ENCODE data around the gene TMED5.
"Not testable (repeated sequence)": the region's sequence is repeated elsewhere in the genome, so short reads cannot be mapped to it uniquely, and the experiment has no call there.

TMED5 gene

GRCh38 chr1:93179886-93180722, at the start of gene TMED5:
TMED5 (minus strand) TSS chr1:93180413; CDS start chr1:93180242, 171 bp downstream.
- DNase-seq (ENCODE audit: low read depth, low spot score) = peak; percentile 91
- no peaks in the 10 kb centered on the region for H3K9me3 ChIP-seq (ENCODE audit: control insufficient read depth, insufficient read depth, low read length)
- no CpG with 5 or more reads among the region's 78 CpGs for WGBS (ENCODE audit: insufficient coverage, insufficient read length)
- H3K27me3 ChIP-seq (ENCODE audit: control insufficient read depth, insufficient read depth, low read length) = no peaks in the 10 kb centered on the region
- peak within 1 kb of the TSS; percentile 90 for H3K4me3 ChIP-seq (ENCODE audit: low read length)
- no peaks in the 10 kb centered on the region for H3K36me3 ChIP-seq (ENCODE audit: control insufficient read depth, insufficient read depth, low read length)
- no peaks in the 10 kb centered on the region for H3K4me1 ChIP-seq (ENCODE audit: control insufficient read depth, insufficient read depth, low read length)
- no peak within 1 kb of the TSS for H3K27ac ChIP-seq (ENCODE audit: low read length)

- no peaks in the 10 kb centered on the region; the same call in 1 of the 2 replicates for H3K36me3 ChIP-seq (ENCODE audit: control insufficient read depth, insufficient read depth, low read length)
- DNase-seq (ENCODE audit: low read depth, low spot score) = no peak
- H3K27me3 ChIP-seq (ENCODE audit: control insufficient read depth, insufficient read depth, low read length) = no peaks in the 10 kb centered on the region
- H3K9me3 ChIP-seq (ENCODE audit: control insufficient read depth, insufficient read depth, low read length) = no peaks in the 10 kb centered on the region
- H3K4me1 ChIP-seq (ENCODE audit: control insufficient read depth, insufficient read depth, low read length) = no peaks in the 10 kb centered on the region
- H3K4me3 ChIP-seq (ENCODE audit: low read length) = no peak overlapping the region
- H3K27ac ChIP-seq (ENCODE audit: low read length) = no peak overlapping the region
- WGBS (ENCODE audit: insufficient coverage, insufficient read length) = no CpG with 5 or more reads among the region's 2 CpGs
These were observed 42.9 kb upstream of the TMED5 start for GRCh38 chr1:93223023-93223675.

- H3K36me3 ChIP-seq (ENCODE audit: control insufficient read depth, insufficient read depth, low read length) = no peaks in the 10 kb centered on the region; the same call in 1 of the 2 replicates
- no CpG with 5 or more reads among the region's 3 CpGs for WGBS (ENCODE audit: insufficient coverage, insufficient read length)
- DNase-seq (ENCODE audit: low read depth, low spot score) = no peak
- no peaks in the 10 kb centered on the region for H3K9me3 ChIP-seq (ENCODE audit: control insufficient read depth, insufficient read depth, low read length)
- no peaks in the 10 kb centered on the region for H3K27me3 ChIP-seq (ENCODE audit: control insufficient read depth, insufficient read depth, low read length)
- H3K4me3 ChIP-seq (ENCODE audit: low read length) = no peak overlapping the region
- H3K4me1 ChIP-seq (ENCODE audit: control insufficient read depth, insufficient read depth, low read length) = no peaks in the 10 kb centered on the region
- no peak overlapping the region for H3K27ac ChIP-seq (ENCODE audit: low read length)
These were observed 41.7 kb upstream of the TMED5 start for GRCh38 chr1:93221913-93222312.

GRCh38 chr1:93220716-93221115, 40.5 kb upstream of the TMED5 start:
- not testable (repeated sequence) for H3K27ac ChIP-seq (ENCODE audit: low read length); H3K36me3 ChIP-seq (ENCODE audit: control insufficient read depth, insufficient read depth, low read length); H3K27me3 ChIP-seq (ENCODE audit: control insufficient read depth, insufficient read depth, low read length); DNase-seq (ENCODE audit: low read depth, low spot score); H3K4me1 ChIP-seq (ENCODE audit: control insufficient read depth, insufficient read depth, low read length); H3K4me3 ChIP-seq (ENCODE audit: low read length); H3K9me3 ChIP-seq (ENCODE audit: control insufficient read depth, insufficient read depth, low read length)
- WGBS (ENCODE audit: insufficient coverage, insufficient read length) = no CpG with 5 or more reads among the region's 5 CpGs

GRCh38 chr1:93219443-93219842, 39.2 kb upstream of the TMED5 start:
- no peak for DNase-seq (ENCODE audit: low read depth, low spot score)
- no peaks in the 10 kb centered on the region; the same call in 1 of the 2 replicates for H3K36me3 ChIP-seq (ENCODE audit: control insufficient read depth, insufficient read depth, low read length)
- H3K27ac ChIP-seq (ENCODE audit: low read length) = no peak overlapping the region
- H3K27me3 ChIP-seq (ENCODE audit: control insufficient read depth, insufficient read depth, low read length) = no peaks in the 10 kb centered on the region
- H3K4me3 ChIP-seq (ENCODE audit: low read length) = no peak overlapping the region
- no CpG with 5 or more reads among the region's 6 CpGs for WGBS (ENCODE audit: insufficient coverage, insufficient read length)
- no peaks in the 10 kb centered on the region for H3K4me1 ChIP-seq (ENCODE audit: control insufficient read depth, insufficient read depth, low read length)
- H3K9me3 ChIP-seq (ENCODE audit: control insufficient read depth, insufficient read depth, low read length) = no peaks in the 10 kb centered on the region

GRCh38 chr1:93215322-93215721, 35.1 kb upstream of the TMED5 start:
- Histone ChIP-seq H3K9me3 (ENCODE audit: control insufficient read depth, insufficient read depth, low read length) (peaks cover 1% of the 10 kb centered on the region; the same call in 1 of the 2 replicates), H3K27ac (ENCODE audit: low read length) (no peak overlapping the region), H3K27me3 (ENCODE audit: control insufficient read depth, insufficient read depth, low read length) (no peaks in the 10 kb centered on the region), H3K4me1 (ENCODE audit: control insufficient read depth, insufficient read depth, low read length) (no peaks in the 10 kb centered on the region), H3K4me3 (ENCODE audit: low read length) (no peak overlapping the region), H3K36me3 (ENCODE audit: control insufficient read depth, insufficient read depth, low read length) (no peaks in the 10 kb centered on the region; the same call in 1 of the 2 replicates)
- DNase-seq (ENCODE audit: low read depth, low spot score) = no peak
- WGBS (ENCODE audit: insufficient coverage, insufficient read length) = no CpG with 5 or more reads among the region's 2 CpGs

GRCh38 chr1:93207211-93207610, 27.0 kb upstream of the TMED5 start:
- no peaks in the 10 kb centered on the region; the same call in 1 of the 2 replicates for H3K36me3 ChIP-seq (ENCODE audit: control insufficient read depth, insufficient read depth, low read length)
- no peaks in the 10 kb centered on the region for H3K9me3 ChIP-seq (ENCODE audit: control insufficient read depth, insufficient read depth, low read length)
- no peak overlapping the region for H3K27ac ChIP-seq (ENCODE audit: low read length)
- 100% methylated on average over 1 of the region's 5 CpGs for WGBS (ENCODE audit: insufficient coverage, insufficient read length)
- DNase-seq (ENCODE audit: low read depth, low spot score) = no peak
- no peaks in the 10 kb centered on the region for H3K27me3 ChIP-seq (ENCODE audit: control insufficient read depth, insufficient read depth, low read length)
- H3K4me3 ChIP-seq (ENCODE audit: low read length) = no peak overlapping the region
- H3K4me1 ChIP-seq (ENCODE audit: control insufficient read depth, insufficient read depth, low read length) = no peaks in the 10 kb centered on the region

GRCh38 chr1:93206567-93206954, 26.3 kb upstream of the TMED5 start:
- Histone ChIP-seq H3K4me1 (ENCODE audit: control insufficient read depth, insufficient read depth, low read length) (no peaks in the 10 kb centered on the region), H3K9me3 (ENCODE audit: control insufficient read depth, insufficient read depth, low read length) (no peaks in the 10 kb centered on the region), H3K27ac (ENCODE audit: low read length) (no peak overlapping the region), H3K27me3 (ENCODE audit: control insufficient read depth, insufficient read depth, low read length) (no peaks in the 10 kb centered on the region), H3K36me3 (ENCODE audit: control insufficient read depth, insufficient read depth, low read length) (no peaks in the 10 kb centered on the region; the same call in 1 of the 2 replicates), H3K4me3 (ENCODE audit: low read length) (no peak overlapping the region)
- DNase-seq (ENCODE audit: low read depth, low spot score) = no peak

- Histone ChIP-seq H3K36me3 (ENCODE audit: control insufficient read depth, insufficient read depth, low read length) (no peaks in the 10 kb centered on the region; the same call in 1 of the 2 replicates), H3K27me3 (ENCODE audit: control insufficient read depth, insufficient read depth, low read length) (no peaks in the 10 kb centered on the region), H3K9me3 (ENCODE audit: control insufficient read depth, insufficient read depth, low read length) (no peaks in the 10 kb centered on the region), H3K4me1 (ENCODE audit: control insufficient read depth, insufficient read depth, low read length) (no peaks in the 10 kb centered on the region), H3K4me3 (ENCODE audit: low read length) (no peak overlapping the region), H3K27ac (ENCODE audit: low read length) (no peak overlapping the region)
- no peak for DNase-seq (ENCODE audit: low read depth, low spot score)
- WGBS (ENCODE audit: insufficient coverage, insufficient read length) = 100% methylated on average over 2 of the region's 6 CpGs
These were observed 25.8 kb upstream of the TMED5 start for GRCh38 chr1:93205892-93206566.

GRCh38 chr1:93200714-93201113, 20.5 kb upstream of the TMED5 start:
- peaks cover 3% of the 10 kb centered on the region; the same call in 1 of the 2 replicates for H3K36me3 ChIP-seq (ENCODE audit: control insufficient read depth, insufficient read depth, low read length)

More at GRCh38 chr1:93200714-93201113, 20.5 kb upstream of the TMED5 start:
- Histone ChIP-seq H3K4me1 (ENCODE audit: control insufficient read depth, insufficient read depth, low read length) (no peaks in the 10 kb centered on the region), H3K9me3 (ENCODE audit: control insufficient read depth, insufficient read depth, low read length) (no peaks in the 10 kb centered on the region), H3K27ac (ENCODE audit: low read length) (no peak overlapping the region), H3K4me3 (ENCODE audit: low read length) (no peak overlapping the region), H3K27me3 (ENCODE audit: control insufficient read depth, insufficient read depth, low read length) (no peaks in the 10 kb centered on the region)
- WGBS (ENCODE audit: insufficient coverage, insufficient read length) = 100% methylated on average over 2 of the region's 4 CpGs
- DNase-seq (ENCODE audit: low read depth, low spot score) = no peak

Data from iPS DF 6.9 (cell line).